HG03432 (cell line): ENCODE data around the gene CDK14.

Source experiments
- ATAC-seq: cut with Tn5 transposase; IDR thresholded peaks from one replicate; pipeline ENCODE4 v1.9.1; 2021; ENCODE audit warnings: mild to moderate bottlenecking, moderate library complexity; ENCODE audit not compliant: unreplicated experiment

The CDK14 gene

DNA sequence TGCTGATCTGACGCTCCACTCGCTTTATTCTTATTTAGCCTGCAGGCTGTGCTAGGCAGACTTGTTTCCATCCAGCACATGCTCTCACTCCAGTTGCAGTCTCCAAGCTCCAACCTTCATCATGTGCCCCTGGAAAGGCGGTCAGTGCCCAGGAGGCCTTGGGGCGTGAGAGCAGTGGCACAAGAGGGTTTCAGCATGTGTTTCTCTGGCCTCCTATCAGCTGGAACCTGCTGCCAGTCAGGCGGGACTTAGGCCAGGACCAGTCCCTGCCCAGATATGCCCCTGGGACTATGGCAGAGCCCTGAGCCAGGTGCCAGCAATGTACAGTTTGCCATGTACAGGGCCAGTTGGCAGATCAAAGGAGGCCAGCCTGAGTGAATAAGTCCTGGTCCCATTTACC, 337.9 kb downstream of the CDK14 start:
- no peak for ATAC-seq

DNA sequence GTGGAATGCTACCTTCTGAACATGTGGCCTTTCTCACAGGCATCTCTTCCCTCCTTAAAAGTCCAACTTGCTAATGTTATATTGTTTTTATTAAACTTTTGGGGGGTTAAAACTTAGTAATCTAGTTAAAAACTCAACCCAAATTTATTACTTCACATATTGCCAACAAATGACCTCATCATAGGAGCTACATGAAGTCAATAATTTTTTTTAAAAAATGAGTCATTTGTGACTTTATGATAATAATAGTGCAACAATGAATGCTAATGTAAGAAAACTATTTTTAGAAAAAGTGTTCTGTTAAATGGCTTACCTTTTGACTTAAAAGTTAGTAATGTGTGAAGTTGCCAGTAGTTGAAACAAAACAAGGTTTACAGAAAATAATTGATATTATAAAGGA, 342.2 kb downstream of the CDK14 start:
- ATAC-seq: no peak

DNA sequence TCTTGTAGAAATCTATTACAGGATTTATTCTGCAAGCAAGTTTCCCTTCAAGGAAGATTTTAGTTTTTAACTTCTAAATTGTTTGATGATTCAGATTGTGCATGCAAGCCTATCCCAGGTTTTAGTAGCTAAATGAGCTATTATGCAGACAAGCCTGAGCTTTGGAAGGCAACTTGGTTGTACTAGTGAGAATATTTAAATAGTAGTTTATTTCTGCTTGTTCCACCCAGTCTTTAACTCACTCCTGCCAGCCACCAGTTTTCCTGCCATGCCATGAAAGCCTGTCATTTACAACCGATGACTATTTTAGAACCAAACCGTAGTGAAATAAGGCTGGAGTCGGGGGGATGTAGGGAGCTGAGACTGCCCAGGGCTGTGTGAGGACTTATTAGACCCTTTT, 343.5 kb downstream of the CDK14 start:
- no peak for ATAC-seq

DNA sequence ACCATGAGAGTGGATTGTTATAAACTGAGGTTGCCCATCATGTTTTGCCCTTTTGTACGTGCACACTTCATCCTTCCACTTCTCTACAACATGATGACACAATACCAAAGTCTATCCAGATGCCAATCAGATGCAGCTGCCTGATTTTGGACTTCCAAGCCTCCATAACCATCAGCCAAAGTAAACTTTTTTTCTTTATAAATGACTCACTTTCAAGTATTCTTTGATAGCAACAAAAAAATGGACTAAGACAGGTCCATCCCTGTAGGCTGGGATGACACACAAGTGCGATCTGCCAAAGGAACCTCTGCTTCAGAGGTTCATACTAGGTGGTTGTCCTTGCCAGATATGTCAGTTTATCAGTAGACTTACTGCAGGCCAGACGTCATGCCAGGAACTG, 347.9 kb downstream of the CDK14 start:
- no peak for ATAC-seq

DNA sequence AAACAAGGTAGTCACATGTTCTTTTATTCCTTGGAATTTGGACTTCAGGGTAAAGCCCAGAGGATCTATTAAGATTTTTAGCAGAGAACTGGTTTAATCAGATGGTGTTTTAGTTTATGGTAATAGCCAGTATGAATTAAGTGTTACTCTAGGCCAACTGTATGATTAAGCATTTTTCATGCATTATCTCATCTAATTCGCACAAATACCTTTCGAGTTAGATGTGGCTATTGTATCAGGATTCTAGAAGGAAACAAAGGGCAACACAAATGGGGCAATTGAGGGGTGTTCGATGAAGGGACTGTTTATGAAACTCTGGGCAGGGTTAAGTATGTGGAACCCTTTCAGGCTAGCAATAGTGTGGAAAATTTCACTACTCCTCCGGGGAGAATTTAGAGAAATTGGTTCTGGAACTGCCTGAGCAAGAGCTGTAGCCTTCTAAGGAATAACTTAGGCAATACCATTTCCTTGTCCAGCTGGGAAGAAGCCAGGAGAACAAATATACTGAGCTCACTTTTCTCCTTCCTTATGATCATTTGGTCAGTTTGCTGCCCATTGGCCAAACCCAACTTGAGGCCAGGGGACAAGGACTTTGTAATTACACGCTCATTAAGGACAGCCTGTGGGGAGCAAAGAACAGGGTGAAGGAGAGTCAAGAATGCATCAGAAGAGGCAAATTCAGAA, 349.1 kb downstream of the CDK14 start:
- ATAC-seq: no peak

DNA sequence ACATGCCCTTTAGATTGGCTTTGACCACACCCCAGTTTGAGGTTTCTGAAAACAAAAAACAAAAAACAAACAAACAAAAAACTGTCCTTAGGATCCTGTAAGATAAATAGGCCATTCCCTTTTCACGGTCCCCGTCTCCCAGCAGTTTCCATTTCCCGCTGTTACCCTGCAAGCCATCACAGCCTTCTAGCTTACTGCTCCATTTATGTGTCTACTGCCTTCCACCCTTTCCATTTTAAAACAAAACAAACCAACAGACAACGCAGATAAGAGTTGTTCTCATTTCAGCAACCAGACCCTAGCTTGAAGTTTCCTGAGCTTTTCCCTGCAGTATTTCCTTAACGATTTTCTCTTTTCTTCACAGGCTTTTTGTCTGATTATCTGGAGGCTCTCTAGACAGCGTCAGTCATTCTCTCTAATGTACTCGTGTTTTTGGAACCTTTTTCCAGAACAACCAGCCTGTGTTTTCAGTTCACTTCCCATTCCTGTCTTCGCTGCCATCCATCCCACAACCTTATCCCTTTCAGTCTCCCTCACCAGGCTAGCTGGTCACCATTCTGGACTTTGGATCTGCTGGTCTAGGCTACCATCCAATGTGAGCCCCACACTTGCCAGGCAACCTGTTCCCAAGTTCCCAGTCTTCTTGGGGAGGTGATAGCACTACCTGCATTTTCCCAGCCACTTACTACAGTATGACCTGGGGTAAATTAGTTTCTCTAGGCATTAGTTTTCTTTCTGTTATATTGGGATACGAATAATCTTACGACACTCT, 350.8 kb downstream of the CDK14 start:
- ATAC-seq: no peak

DNA sequence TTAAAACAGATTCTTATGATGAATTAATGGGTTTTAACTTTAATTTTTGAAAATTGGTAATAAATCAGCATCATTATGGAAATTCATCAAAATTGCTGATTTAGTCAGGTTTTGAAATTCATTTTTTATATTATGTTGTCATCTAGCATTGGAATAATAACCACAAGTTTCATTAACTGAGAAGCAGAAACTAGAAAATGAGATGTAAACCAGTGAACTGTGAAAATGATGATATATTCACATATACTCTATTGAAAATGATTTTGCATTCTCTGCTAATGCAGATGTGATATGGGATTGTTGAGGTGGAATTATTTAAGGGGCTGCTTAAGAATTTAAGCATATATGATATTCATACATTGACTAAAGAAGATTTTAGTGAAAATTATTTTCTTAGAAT, 352.0 kb downstream of the CDK14 start:
- ATAC-seq: peak; percentile 50

DNA sequence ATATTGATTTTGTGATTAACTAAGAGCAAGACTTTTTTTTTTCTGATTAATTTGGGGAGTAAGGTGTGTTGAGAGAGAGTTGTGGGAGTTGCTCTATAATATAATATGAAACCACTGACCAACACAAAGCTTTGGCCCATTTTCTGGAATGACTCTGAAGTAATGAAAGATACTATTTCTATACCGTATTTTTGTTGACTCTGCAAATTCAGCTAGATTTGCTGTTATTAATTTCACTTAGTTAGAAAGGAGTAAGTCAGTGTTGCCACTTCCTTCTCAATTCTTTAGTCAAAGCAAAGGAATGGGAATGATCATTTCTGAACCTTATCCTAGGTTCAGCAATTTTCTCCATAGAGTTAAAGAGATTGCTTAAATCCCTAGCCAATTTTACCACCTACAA, 355.1 kb downstream of the CDK14 start:
- no peak for ATAC-seq

DNA sequence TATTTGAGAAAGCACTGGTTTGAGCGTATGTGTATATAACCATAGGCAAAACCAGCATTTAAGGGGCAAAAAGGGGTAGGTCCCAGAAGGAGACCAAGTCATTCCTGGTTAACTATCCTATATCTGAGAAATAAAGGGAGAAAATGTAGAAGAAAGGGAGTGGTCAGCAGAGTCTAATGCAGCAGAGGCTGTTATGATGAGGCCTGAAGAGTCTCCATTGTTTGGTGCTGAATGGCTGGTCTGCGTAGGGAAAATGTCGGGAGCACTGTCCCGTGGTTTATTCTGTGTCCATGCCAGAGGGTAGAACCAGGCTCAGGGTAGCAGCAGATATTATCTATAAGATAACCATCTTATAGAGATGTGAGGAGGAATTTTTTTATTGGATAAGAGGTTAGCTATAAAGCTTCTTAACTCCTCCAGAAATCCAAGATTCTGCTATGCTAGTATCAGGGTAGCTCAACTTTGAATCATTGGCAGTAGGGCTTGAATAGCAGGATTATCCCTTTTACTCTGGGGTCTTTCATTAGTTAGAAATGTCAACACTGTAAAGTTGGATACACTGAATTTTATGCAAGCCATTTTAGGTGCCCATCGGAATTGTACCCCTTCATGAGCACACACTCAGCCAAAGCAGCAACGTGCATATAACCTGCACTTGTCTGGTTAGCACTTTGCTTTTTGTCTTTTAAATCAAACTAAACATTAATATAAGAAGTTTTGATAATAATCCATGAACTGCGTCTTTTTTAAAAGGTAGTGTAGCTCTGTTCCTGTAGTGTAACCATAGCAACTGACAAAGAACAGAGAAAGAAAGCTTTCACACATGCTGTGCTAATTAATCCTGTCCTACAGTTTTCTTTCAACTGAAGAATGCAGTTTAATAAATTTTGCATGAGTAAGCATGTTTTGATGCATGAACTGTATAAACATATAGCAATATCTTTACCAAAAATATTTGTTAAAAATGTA, 356.1 kb downstream of the CDK14 start:
- ATAC-seq: no peak

DNA sequence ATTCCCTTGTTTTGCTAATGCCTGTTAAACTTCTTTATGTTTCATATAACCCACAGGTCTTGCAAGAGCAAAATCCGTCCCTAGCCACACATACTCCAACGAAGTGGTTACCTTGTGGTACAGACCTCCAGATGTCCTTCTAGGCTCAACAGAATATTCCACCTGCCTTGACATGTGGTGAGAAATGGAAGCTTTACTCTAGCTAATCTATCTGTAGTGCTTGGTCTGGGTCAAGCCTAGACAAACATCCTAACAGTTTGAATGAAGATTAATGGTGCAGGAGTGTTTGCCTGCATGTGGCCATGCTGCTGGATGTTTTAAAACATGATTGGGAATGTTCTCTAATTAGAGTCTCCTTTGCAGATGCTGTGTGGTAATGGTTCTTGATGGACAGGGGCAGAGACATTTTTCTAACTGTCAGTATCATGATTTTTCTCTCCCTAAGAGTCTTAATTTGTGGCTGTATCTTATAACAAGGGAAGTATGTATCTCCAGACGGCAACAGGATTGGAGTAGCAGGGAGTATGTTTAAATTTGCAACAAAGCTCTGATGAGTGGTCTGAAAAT, 359.6 kb downstream of the CDK14 start:
- no peak for ATAC-seq

DNA sequence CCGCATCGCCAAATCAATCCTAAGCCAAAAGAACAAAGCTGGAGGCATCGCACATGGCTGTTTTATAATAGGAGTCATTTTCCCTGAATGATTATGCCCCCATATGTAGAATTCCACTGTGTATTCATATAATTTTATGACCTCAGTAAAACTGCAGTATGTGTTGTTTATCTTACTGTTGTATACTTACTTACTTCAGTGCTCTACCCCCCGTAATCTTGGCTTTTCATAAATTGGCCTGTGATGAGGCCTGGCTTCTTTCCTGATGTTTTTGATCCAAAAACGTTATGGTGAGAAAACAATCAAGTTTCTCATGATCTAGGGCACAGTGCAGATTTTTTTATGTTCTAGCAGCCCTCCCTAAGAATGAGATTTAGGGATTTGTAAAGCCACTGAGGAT, 361.8 kb downstream of the CDK14 start:
- ATAC-seq: no peak

DNA sequence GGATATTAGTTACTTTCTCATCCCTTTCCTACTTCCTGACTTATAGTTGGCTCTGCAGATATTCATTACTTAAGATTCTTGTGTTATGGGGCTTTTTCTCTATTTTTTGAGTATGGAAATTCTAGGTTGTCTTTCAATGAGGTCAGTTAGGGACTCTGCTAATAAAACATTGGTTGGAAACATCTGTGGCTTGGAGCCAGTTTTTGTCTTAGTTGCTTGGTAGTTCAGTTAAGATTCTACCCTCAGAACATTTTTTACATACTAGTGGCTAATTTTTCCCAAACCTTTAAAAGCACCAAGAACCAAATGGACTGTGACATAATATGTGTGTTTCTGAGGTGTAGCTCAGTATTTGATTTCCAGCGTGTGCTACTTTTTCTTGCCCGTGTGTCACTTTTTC, 362.5 kb downstream of the CDK14 start:
- ATAC-seq: no peak

DNA sequence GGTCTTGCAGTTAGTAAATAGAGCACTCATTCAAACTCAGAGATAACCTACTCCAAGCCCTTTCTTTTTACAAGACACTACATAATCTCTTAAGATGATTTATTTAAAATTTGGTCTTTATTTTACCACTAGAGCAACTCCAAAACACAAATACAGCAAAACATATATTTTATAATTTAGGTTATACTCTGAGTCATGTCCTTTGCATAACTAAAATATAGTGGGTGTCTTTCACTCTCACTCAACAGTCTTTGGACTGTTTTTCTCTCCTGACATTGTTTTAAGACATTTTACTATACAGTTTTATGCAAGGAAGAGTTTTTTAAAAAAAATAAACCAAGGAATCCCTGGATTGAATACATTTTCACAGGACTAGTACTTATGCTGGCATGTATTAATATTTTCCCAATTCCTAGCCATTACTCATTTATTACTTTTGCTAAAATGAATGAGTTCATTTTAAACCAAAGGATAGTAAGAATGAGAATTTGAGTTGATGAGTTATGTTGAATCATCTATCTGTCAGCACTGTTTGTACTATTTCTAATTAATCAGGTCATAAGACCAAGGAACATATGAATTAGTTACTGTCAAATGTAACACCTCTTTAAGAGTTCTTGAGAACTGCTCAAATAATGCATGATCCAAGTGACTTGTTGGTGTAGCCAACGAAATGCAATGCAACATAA, 365.1 kb downstream of the CDK14 start:
- peak; percentile 62 for ATAC-seq

DNA sequence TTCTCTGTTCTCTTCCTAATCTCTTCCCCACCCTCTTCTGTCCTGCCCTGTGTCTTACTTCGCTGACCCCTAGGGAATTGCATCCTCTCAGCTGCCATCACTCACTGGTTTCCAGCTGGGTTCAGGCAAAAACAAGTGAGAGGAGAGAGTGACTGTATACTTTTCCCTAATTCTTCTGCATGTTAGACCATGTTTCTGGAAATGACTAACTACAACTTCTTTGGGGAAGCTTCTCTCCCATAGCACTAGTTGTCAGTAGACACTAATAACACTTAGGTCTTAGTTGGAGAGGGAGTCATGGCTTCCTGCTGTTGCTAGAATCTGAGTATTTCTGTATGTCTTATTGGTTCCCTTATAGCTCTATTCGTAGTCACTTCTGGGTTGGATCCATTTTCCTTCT, 369.1 kb downstream of the CDK14 start:
- ATAC-seq: no peak

DNA sequence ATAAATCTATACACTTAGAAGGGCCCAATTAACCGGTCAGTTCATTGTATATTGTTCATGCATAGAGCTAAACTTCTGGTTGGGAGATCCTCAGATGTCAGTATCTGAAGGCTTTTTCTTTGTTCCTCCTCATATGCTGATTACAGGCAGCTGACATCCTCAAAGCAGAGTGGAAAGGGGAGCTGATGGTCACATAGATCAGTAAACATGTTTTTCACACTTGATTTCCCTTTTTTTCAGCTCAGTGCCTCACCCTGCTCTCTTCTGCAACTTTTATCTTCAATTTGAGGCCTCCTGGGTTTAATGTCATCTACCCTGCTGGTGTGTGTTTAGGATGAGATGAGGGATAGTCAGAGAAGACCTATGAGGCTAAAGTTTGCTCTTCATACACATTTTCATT, 370.2 kb downstream of the CDK14 start:
- ATAC-seq: no peak

DNA sequence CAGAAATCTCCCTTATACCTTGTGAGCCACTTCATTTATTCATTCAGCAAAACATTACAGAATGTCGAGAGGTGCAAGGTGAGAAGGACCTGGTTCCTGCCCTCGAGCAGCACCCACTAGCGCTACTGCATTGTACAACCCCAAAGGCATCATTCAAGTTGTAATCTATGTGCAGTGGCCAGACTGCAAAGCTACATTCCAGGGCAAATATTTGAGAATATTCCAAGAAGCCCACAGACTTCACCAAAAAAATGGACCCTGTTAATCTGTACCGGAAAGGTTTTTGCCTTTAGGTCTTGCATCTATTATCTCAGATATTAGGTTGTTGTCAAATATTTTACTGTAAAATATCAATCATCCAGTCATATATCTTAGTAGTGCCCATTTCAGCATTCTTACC, 372.8 kb downstream of the CDK14 start:
- no peak for ATAC-seq

DNA sequence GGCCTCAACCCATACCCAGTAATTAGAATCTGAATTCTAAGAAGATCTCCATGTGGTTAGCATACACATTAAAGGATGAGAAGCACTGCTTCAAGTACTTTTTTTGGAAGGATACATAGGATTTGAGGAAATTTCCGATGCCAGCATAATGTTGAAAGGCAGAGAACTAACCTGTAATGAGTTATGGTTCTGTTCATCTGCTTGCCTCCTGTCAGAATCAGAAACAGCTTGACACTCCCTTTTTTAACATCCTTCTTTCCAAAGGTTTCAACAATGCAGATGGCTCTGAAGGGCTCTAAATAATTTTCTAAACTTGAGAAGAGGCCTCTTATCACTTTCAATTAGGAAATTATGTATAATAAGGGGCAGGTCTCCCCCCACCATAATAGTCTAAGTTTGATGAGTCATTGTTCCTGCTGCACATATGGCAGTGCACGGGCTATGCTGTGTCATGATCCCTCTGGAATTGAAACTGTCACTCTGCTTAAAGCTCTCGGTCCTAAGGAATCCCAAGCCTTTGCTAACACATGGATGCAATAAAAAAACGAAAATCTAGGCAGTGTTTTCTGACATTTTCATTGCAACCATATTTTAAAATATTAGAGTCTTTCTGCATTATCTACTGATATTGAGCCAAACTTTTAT, 376.9 kb downstream of the CDK14 start:
- ATAC-seq: no peak

DNA sequence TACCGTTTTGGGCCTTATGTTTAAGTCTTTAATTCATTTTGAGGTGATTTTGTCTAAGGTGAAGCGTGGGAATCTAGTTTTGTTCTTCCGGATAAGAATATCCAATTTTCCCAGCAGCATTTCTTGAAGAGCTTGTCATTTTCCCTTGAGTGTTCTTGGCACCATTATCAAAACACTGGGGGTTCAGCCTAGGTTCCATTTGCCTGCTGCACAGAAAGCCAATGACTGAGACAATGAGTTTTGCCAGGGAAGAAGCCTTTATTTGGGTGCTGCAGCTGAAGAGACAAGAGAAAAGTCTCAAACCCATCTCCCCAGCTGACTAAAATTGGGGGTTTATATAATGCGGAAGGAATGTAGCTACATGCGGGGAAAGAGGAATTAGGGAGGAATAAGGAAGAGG, 380.9 kb downstream of the CDK14 start:
- no peak for ATAC-seq

DNA sequence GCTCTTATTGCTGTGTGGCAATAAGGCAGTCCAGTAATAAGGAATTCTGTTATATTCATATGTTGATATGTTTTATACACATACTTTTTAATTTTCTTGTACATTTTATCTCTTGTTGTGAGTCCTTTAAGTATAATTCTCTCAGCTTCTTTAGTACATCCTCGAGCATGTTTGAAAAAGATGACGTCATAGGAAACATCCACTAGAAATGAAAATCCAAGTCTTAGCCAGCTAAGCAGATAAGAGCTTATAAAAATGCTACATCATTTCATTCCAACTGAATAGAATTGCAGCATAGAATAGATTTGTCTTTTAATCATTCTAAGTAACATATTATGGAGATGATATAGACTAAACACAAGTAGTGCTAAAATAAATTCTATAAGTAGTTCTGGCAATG, 384.4 kb downstream of the CDK14 start:
- ATAC-seq: no peak

DNA sequence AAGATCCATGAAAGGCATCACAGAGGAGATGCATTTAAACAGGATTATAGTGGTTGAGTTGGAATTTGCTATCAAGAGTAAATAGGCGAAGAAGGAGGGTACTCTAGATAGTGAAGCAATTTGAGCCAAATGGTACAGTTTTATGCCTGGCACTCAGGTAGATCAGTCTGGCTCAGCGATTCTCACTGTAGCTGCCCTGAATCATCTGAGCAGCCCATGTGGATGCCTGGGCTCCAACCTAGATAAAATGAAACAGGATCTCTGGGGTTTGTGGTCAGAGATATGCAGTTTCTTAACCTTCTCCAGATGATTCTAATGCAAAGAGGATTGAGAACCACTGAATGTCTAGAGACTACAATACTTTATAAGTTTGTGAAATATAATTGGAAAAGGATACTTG, 386.1 kb downstream of the CDK14 start:
- no peak for ATAC-seq
